Stimulated activated CD8-positive, alpha-beta memory T cell treated with anti-CD3 and anti-CD28 coated beads, Interleukin-4, amount 100 ng/mL, for 1 hour (primary cell): ENCODE measurements around the gene TBX3.

Experiments
- DNase-seq, 2 donors: peaks; one replicate each; pipeline ENCODE4 v3.0.0-alpha.2; 2020; ENCODE audit warnings: low read depth in 2 of 2, low spot score in 1 of 2

TBX3 gene

GRCh38 chr12:114696443-114697242 is 12.7 kb upstream of the TBX3 start:
- no peak for DNase-seq

- DNase-seq = no peak
Observed at GRCh38 chr12:114695305-114695592, 11.3 kb upstream of the TBX3 start.

GRCh38 chr12:114694436-114695304 is 10.7 kb upstream of the TBX3 start:
- DNase-seq = no peak

- no peak for DNase-seq
Observed at GRCh38 chr12:114693532-114693931, 9.6 kb upstream of the TBX3 start.

GRCh38 chr12:114693059-114693531 is 9.1 kb upstream of the TBX3 start:
- DNase-seq = no peak

- DNase-seq = no peak
Observed at GRCh38 chr12:114692186-114693058, 8.4 kb upstream of the TBX3 start.

- no peak for DNase-seq
Observed at GRCh38 chr12:114691763-114692185, 7.8 kb upstream of the TBX3 start.

- DNase-seq = no peak
Observed at GRCh38 chr12:114691196-114691595, 7.2 kb upstream of the TBX3 start.

- DNase-seq = no peak
Observed at GRCh38 chr12:114690267-114691135, 6.5 kb upstream of the TBX3 start.

- no peak for DNase-seq
Observed at GRCh38 chr12:114689075-114689994, 5.4 kb upstream of the TBX3 start.

GRCh38 chr12:114688256-114688845 is 4.4 kb upstream of the TBX3 start:
- DNase-seq = no peak

- no peak for DNase-seq
Observed at GRCh38 chr12:114687802-114688201, 3.8 kb upstream of the TBX3 start.

- no peak for DNase-seq
Observed at GRCh38 chr12:114686773-114687500, 3.0 kb upstream of the TBX3 start.

- no peak for DNase-seq
Observed at GRCh38 chr12:114686426-114686772, 2.4 kb upstream of the TBX3 start.

GRCh38 chr12:114685869-114686268 is 1.9 kb upstream of the TBX3 start:
- no peak for DNase-seq

- DNase-seq = no peak
Observed at GRCh38 chr12:114685320-114685781, 1.4 kb upstream of the TBX3 start.

- DNase-seq = no peak
Observed at GRCh38 chr12:114684870-114685273, 897 bp upstream of the TBX3 start.

- DNase-seq = no peak
Observed at GRCh38 chr12:114683709-114684097, 272 bp downstream of the TBX3 start.
